Epidermal melanocyte (primary cell): ENCODE measurements around the gene CFAP73.

Experiments used
- DNase-seq: peaks from one replicate; pipeline ENCODE4 v3.0.0; 2011; ENCODE audit warnings: low spot score; ENCODE audit not compliant: insufficient read length

CFAP73 gene

GRCh38 chr12:113119980-113120669 is 29.4 kb upstream of the CFAP73 start:
- no peak for DNase-seq

GRCh38 chr12:113120670-113121370 is 28.7 kb upstream of the CFAP73 start:
- DNase-seq = no peak

- no peak for DNase-seq
These were observed 21.7 kb upstream of the CFAP73 start for GRCh38 chr12:113127791-113128199.

GRCh38 chr12:113128802-113129663 is 20.5 kb upstream of the CFAP73 start:
- DNase-seq = no peak

GRCh38 chr12:113129664-113130456 is 19.7 kb upstream of the CFAP73 start:
- DNase-seq = no peak

- DNase-seq = no peak
These were observed 18.9 kb upstream of the CFAP73 start for GRCh38 chr12:113130457-113131135.

GRCh38 chr12:113131556-113131955 is 18.0 kb upstream of the CFAP73 start:
- no peak for DNase-seq

- no peak for DNase-seq
These were observed 16.5 kb upstream of the CFAP73 start for GRCh38 chr12:113133036-113133435.

GRCh38 chr12:113133666-113134065 is 15.9 kb upstream of the CFAP73 start:
- no peak for DNase-seq

GRCh38 chr12:113134071-113134470 is 15.5 kb upstream of the CFAP73 start:
- no peak for DNase-seq

- no peak for DNase-seq
These were observed 15.0 kb upstream of the CFAP73 start for GRCh38 chr12:113134521-113134951.

GRCh38 chr12:113135178-113136127 is 14.1 kb upstream of the CFAP73 start, which contains the start of gene RASAL1:
RASAL1 (minus strand) TSS chr12:113135761; CDS start chr12:113135462, 299 bp downstream.
- DNase-seq = no peak

- no peak for DNase-seq
These were observed 13.2 kb upstream of the CFAP73 start for GRCh38 chr12:113136128-113136989.

GRCh38 chr12:113136990-113137511 is 12.5 kb upstream of the CFAP73 start:
- DNase-seq = no peak

GRCh38 chr12:113137861-113138783 is 11.4 kb upstream of the CFAP73 start:
- DNase-seq = no peak

- DNase-seq = no peak
These were observed 10.7 kb upstream of the CFAP73 start for GRCh38 chr12:113138826-113139225.

GRCh38 chr12:113140706-113141105 is 8.8 kb upstream of the CFAP73 start:
- DNase-seq = no peak
